PC-3 (cell line): ENCODE data around the gene CTNNA2. TPM values are rescaled to one million over a fixed set of nuclear protein-coding genes. Genes with fewer than 3 reads are reported as not detected.

Source experiments
- ATAC-seq: fragments of 200-7000 bp; cut with Tn5 transposase; 2 replicates; pipeline ENCODE4 v1.9.1; 2020; ENCODE audit warnings: mild to moderate bottlenecking, moderate library complexity
- BruUV-seq: library from RNA; stranded (reverse); fragments of 400-500 nt; replicated peaks from 2 replicates; lab custom pipeline; 2021; lab: Mats Ljungman, UMichigan
- CTCF ChIA-PET: fragments of 300-600 bp; sonication (Branson Sonifier 250); formaldehyde crosslinking; loops from one replicate; lab custom pipeline; 2022; ENCODE audit warnings: antibody characterized with exemption; lab: Charles Lee
- POLR2A ChIA-PET: fragments of 300-600 bp; sonication (Branson Sonifier 250); formaldehyde crosslinking; loops from one replicate; lab custom pipeline; 2022; ENCODE audit warnings: antibody characterized with exemption; ENCODE audit not compliant: unreplicated experiment; lab: Charles Lee
- DNase-seq: peaks from one replicate; pipeline ENCODE4 v3.0.0-alpha.2; 2015
- H2AFZ ChIP-seq: fragments of 300-600 bp; sonication (generic); 2 replicates; pipeline ENCODE4 v1.6.0; 2016; ENCODE audit warnings: antibody characterized with exemption, low read length
- H3F3A ChIP-seq: fragments of 300-600 bp; sonication (generic); one replicate; pipeline ENCODE4 v1.6.0; 2017; ENCODE audit warnings: antibody characterized with exemption, low read length, control low read depth, mild to moderate bottlenecking; ENCODE audit not compliant: unreplicated experiment
- H3K27ac ChIP-seq: fragments of 300-600 bp; sonication (generic); 2 replicates; pipeline ENCODE4 v1.5.1; 2016; ENCODE audit warnings: mild to moderate bottlenecking, low read length
- H3K27me3 ChIP-seq: fragments of 300-600 bp; sonication (generic); 2 replicates; pipeline ENCODE4 v1.6.1; 2016; ENCODE audit warnings: low read length, mixed read lengths
- H3K36me3 ChIP-seq: fragments of 300-600 bp; sonication (generic); 2 replicates; pipeline ENCODE4 v1.6.1; 2016; ENCODE audit warnings: low read depth, mixed run types, low read length, mixed read lengths
- H3K4me1 ChIP-seq: fragments of 300-600 bp; sonication (generic); 2 replicates; pipeline ENCODE4 v1.5.1; 2016; ENCODE audit warnings: low read length; ENCODE audit not compliant: insufficient read depth
- H3K4me2 ChIP-seq: fragments of 300-600 bp; sonication (generic); 2 replicates; pipeline ENCODE4 v1.6.0; 2016; ENCODE audit warnings: low read length
- H3K4me3 ChIP-seq: fragments of 300-600 bp; sonication (generic); 2 replicates; pipeline ENCODE4 v1.5.1; 2016; ENCODE audit warnings: mild to moderate bottlenecking, low read length, mixed read lengths
- H3K79me2 ChIP-seq: fragments of 300-600 bp; sonication (generic); 2 replicates; pipeline ENCODE4 v1.6.1; 2017; ENCODE audit warnings: low read length, mixed read lengths
- H3K9ac ChIP-seq: fragments of 300-600 bp; sonication (generic); 2 replicates; pipeline ENCODE4 v1.6.0; 2016; ENCODE audit warnings: mild to moderate bottlenecking, low read length
- H3K9me2 ChIP-seq: fragments of 300-600 bp; sonication (generic); replicated peaks from 2 replicates; pipeline ENCODE4 v1.6.1; 2016; ENCODE audit warnings: mixed run types, low read length, mixed read lengths
- H3K9me3 ChIP-seq: fragments of 300-600 bp; sonication (generic); 2 replicates; pipeline ENCODE4 v1.6.1; 2016; ENCODE audit warnings: low read length, mixed read lengths
- H4K20me1 ChIP-seq: fragments of 300-600 bp; sonication (generic); 2 replicates; pipeline ENCODE4 v1.6.1; 2016; ENCODE audit warnings: low read length, mixed read lengths
- EZH2 ChIP-seq: fragments of 300-600 bp; sonication (generic); IDR thresholded peaks from one replicate; pipeline ENCODE4 v1.6.1; 2017; ENCODE audit warnings: antibody characterized with exemption, mild to moderate bottlenecking, low read length; ENCODE audit not compliant: unreplicated experiment
- EZH2phosphoT487 ChIP-seq: fragments of 300-600 bp; sonication (generic); IDR thresholded peaks from 2 replicates; pipeline ENCODE4 v1.6.1; 2018; ENCODE audit warnings: mild to moderate bottlenecking, antibody characterized with exemption, low read length, borderline replicate concordance
- intact Hi-C: fragments of 100-400 bp; cut with micrococcal nuclease; formaldehyde crosslinking; loops from 2 replicates; pipeline ENCODE4 v1.9.0; 2023
- total RNA-seq: library from RNA; depleted of rRNA; stranded (reverse); fragments of >200 nt; gene quantifications from 2 replicates; pipeline ENCODE4 v1.2.3, GENCODE V29; 2014
- TF ChIP-seq, protein P1 (sequence below): fragments of 300-600 bp; sonication (generic); conservative IDR thresholded peaks from 2 replicates; pipeline ENCODE4 v1.5.1; 2017; ENCODE audit warnings: antibody characterized with exemption, low read depth, mild to moderate bottlenecking, low read length

Gene CTNNA2
- total RNA-seq, 1 experiment from 2014 or later = not detected

DNA sequence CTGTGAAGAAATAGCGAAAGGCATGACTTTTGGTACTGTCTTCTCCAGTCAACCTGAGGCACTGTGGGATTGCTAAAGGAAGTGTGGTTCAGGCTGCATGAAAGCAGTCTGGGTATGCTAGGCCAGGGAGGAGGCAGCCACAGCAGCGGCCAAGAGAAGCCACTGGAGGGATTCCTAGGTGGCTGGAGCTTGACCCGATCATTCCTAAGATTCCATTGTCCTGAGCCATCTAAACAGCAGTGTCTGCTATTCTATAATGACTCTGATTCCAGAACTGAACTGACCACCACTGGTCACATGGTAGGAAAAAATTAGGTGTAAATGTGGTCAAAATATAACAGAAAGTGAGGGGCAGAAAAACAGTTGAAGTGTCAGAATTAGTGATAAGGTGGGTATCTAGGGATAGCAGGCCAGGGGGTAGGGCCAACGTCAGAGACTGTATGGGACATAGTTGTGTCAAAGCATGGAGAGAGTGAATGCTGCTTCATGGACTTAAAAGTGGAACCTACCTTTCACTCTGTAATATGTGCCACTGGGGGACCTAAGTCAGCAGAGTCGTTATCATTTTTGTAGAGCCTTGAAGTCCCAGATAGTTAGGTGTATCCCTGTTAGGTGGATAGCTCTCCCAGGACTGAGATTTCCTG lies 204.6 kb downstream of the CTNNA2 start:
- no peak overlapping the region for H3K27ac ChIP-seq
- no peaks in the 10 kb centered on the region for H3F3A ChIP-seq
- BruUV-seq = no TSS peak
- peaks cover 17% of the 10 kb centered on the region for H3K9me3 ChIP-seq
- H3K36me3 ChIP-seq = no peaks in the 10 kb centered on the region
- no peak overlapping the region for H3K4me3 ChIP-seq
- intact Hi-C loops = no loop called here
- no peaks in the 10 kb centered on the region for H4K20me1 ChIP-seq
- no peak overlapping the region for H2AFZ ChIP-seq
- H3K79me2 ChIP-seq = no peaks in the 10 kb centered on the region
- no peak overlapping the region for H3K4me2 ChIP-seq
- TF ChIP-seq EZH2phosphoT487 (no peak), EZH2 (no peak)
- TF ChIP-seq, protein P1, sequence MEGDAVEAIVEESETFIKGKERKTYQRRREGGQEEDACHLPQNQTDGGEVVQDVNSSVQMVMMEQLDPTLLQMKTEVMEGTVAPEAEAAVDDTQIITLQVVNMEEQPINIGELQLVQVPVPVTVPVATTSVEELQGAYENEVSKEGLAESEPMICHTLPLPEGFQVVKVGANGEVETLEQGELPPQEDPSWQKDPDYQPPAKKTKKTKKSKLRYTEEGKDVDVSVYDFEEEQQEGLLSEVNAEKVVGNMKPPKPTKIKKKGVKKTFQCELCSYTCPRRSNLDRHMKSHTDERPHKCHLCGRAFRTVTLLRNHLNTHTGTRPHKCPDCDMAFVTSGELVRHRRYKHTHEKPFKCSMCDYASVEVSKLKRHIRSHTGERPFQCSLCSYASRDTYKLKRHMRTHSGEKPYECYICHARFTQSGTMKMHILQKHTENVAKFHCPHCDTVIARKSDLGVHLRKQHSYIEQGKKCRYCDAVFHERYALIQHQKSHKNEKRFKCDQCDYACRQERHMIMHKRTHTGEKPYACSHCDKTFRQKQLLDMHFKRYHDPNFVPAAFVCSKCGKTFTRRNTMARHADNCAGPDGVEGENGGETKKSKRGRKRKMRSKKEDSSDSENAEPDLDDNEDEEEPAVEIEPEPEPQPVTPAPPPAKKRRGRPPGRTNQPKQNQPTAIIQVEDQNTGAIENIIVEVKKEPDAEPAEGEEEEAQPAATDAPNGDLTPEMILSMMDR = no peak
- ATAC-seq (no peak), DNase-seq (peak; percentile 2)
- H3K27me3 ChIP-seq = no peaks in the 10 kb centered on the region
- ChIA-PET POLR2A (no interaction called here), CTCF (no interaction called here)
- no peaks in the 10 kb centered on the region for H3K9me2 ChIP-seq
- H3K9ac ChIP-seq = no peak overlapping the region
- no peaks in the 10 kb centered on the region for H3K4me1 ChIP-seq

DNA sequence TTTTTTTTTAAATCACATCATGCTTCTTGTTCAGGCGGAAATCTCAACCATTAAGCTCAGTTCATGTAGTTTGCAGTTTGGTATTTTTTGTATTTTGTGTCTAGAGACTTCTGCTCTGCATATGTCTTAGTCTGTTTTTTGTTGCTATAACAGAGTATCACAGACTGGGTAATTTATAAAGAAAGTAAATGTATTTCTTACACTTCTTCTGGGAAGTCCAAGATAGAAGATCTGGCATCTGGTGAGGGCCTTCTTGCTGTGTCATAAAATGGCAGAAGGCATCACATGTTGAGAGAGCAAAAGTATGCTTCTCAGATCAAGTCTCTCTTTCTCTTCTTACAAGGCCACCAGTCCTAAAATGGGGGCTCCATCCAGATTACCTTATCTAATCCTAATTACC lies 208.2 kb downstream of the CTNNA2 start:
- no TSS peak for BruUV-seq
- ChIA-PET POLR2A (no interaction called here), CTCF (no interaction called here)
- Histone ChIP-seq H3K4me2 (no peak overlapping the region), H3F3A (no peaks in the 10 kb centered on the region), H3K4me1 (no peaks in the 10 kb centered on the region), H3K79me2 (no peaks in the 10 kb centered on the region), H3K36me3 (no peaks in the 10 kb centered on the region), H3K9me3 (peaks cover 24% of the 10 kb centered on the region), H3K9ac (no peak overlapping the region), H3K4me3 (no peak overlapping the region), H2AFZ (no peak overlapping the region), H3K9me2 (no peaks in the 10 kb centered on the region), H3K27me3 (no peaks in the 10 kb centered on the region), H4K20me1 (no peaks in the 10 kb centered on the region), H3K27ac (no peak overlapping the region)
- intact Hi-C loops = no loop called here
- no peak for ATAC-seq
- DNase-seq = no peak
- TF ChIP-seq, protein P1 = no peak
- TF ChIP-seq EZH2phosphoT487 = no peak
- no peak for TF ChIP-seq EZH2

DNA sequence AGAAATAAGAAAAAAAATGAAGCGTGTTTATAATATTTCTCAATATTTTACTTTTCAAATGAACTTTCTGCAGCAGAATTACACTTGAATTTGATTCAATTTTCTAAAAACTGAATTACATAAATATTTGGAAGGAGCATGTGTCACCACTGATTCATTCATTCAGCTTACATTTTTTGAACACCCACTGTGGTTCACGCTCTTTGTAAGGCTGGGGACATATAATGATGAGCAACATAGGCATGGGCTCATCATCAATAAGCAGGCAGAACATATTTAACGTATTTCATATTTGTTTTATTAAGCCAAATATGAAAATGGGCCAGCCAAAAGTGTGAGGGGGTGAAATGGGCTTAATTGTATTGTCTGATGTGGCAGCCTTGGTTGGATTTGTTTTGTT lies 209.1 kb downstream of the CTNNA2 start:
- Histone ChIP-seq H3K4me1 (no peaks in the 10 kb centered on the region), H3K36me3 (no peaks in the 10 kb centered on the region), H2AFZ (no peak overlapping the region), H3K9ac (no peak overlapping the region), H3K4me2 (no peak overlapping the region), H3K27me3 (no peaks in the 10 kb centered on the region), H3K27ac (no peak overlapping the region), H3K9me2 (no peaks in the 10 kb centered on the region), H4K20me1 (no peaks in the 10 kb centered on the region), H3K79me2 (no peaks in the 10 kb centered on the region), H3K4me3 (no peak overlapping the region), H3K9me3 (peaks cover 24% of the 10 kb centered on the region), H3F3A (no peaks in the 10 kb centered on the region)
- CTCF ChIA-PET = no interaction called here
- DNase-seq (no peak), ATAC-seq (no peak)
- intact Hi-C loops = no loop called here
- POLR2A ChIA-PET = no interaction called here
- BruUV-seq = no TSS peak
- TF ChIP-seq EZH2phosphoT487 (no peak), EZH2 (no peak)
- TF ChIP-seq, protein P1 = no peak
